Stimulated activated naive CD8-positive, alpha-beta T cell treated with anti-CD3 and anti-CD28 coated beads, Interleukin-15, amount 100 ng/mL, for 72 hours (primary cell): ENCODE data around the gene DNAH17.
"Not testable (repeated sequence)": the region's sequence is repeated elsewhere in the genome, so short reads cannot be mapped to it uniquely, and the experiment has no call there.

Source experiments
- ATAC-seq: fragments of 150-1000 bp; cut with Tn5 transposase; 2 replicates; pipeline ENCODE4 v1.10.0; 2021; ENCODE audit warnings: mild to moderate bottlenecking, moderate library complexity
- DNase-seq, 2 donors: peaks; one replicate each; pipeline ENCODE4 v3.0.0; 2021 to 2022
- H3K27ac Mint-ChIP-seq, 2 donors: one replicate each; pipeline ENCODE4 v1.8.0; 2022; ENCODE audit warnings: mild to moderate bottlenecking in 2 of 2, mixed read lengths in 2 of 2, moderate library complexity in 2 of 2
- H3K27me3 Mint-ChIP-seq: one replicate; pipeline ENCODE4 v1.8.0; 2022; ENCODE audit warnings: mixed read lengths
- H3K4me1 Mint-ChIP-seq: one replicate; pipeline ENCODE4 v1.8.0; 2022; ENCODE audit warnings: mild to moderate bottlenecking, mixed read lengths
- H3K4me3 Mint-ChIP-seq, 2 donors: one replicate each; pipeline ENCODE4 v1.8.0; 2022; ENCODE audit warnings: mild to moderate bottlenecking in 2 of 2, mixed read lengths in 2 of 2, moderate library complexity in 1 of 2
- H3K9me3 Mint-ChIP-seq, 2 donors: one replicate each; pipeline ENCODE4 v1.8.0; 2022; ENCODE audit warnings: mixed read lengths in 2 of 2

Gene DNAH17

DNA sequence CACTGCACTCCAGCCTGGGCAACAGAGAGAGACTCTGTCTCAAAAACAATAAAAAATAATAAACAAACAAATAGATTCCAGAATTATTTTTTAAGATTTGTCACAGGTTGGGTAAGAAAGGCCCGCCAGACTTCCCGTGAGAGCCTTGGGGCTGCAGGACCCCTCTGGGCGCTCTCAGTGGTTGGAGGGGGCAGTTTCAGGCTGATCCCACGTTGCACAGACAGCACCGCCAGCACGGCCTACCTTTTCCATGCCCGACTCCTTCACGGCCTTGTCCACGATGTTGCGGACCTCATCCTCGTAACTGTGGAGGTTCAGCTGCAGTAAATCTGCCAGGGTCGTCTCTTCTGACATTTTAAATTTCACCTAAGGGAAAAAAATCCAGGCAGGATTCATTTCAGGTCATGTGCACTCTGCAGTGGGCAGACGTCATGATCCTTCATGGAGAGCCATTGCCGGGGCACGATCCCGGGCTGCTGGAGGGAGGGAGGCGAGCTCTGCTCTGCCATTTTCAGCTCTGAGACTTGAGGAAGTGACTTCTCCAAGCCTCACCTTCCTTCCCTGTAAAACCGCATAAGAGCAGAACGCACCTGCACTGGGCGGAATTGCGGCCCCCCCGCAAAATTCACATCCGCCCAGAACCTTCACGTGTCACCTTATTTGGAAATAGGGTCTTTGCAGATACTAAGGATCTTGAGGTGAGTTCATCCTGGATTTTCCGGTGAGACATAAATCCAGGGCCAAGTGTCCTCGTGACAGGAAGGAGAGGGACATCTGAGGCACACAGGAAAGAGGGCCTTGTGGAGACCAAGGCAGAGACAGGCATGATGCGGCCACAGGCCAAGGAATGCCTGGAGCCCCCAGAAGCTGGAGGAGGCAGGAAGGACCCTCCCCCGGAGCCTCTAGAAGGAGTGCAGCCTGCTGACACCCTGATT lies 66.8 kb downstream of the DNAH17 start:
- ATAC-seq, result no peak
- no peak for DNase-seq
- Mint-ChIP-seq H3K4me3 (no peak overlapping the region), H3K9me3 (no peaks in the 10 kb centered on the region), H3K27ac (no peak overlapping the region), H3K27me3 (no peaks in the 10 kb centered on the region), H3K4me1 (no peaks in the 10 kb centered on the region)

DNA sequence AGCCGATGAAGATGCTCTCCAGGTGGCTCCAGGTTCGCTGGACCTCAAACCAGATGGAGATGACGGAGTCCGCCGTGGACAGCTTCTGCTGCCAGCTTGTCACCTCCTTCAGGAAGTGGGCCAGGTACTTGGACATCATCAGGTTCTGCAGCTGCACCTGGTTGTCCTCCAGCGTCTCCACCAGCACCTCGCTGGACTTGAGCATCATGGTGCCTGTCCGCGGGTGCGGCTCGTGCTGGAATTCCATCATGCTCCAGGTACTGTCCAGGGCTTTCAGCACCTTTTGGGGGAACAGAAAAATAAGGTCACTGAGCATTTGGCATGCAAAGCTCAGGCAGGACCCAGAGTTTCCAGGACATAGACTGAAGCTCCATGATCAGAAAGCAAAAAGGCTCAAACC lies 69.7 kb downstream of the DNAH17 start:
- DNase-seq (no peak), ATAC-seq (no peak)
- Mint-ChIP-seq H3K4me1 (no peaks in the 10 kb centered on the region), H3K27me3 (no peaks in the 10 kb centered on the region), H3K4me3 (no peak overlapping the region), H3K9me3 (no peaks in the 10 kb centered on the region), H3K27ac (no peak overlapping the region)

DNA sequence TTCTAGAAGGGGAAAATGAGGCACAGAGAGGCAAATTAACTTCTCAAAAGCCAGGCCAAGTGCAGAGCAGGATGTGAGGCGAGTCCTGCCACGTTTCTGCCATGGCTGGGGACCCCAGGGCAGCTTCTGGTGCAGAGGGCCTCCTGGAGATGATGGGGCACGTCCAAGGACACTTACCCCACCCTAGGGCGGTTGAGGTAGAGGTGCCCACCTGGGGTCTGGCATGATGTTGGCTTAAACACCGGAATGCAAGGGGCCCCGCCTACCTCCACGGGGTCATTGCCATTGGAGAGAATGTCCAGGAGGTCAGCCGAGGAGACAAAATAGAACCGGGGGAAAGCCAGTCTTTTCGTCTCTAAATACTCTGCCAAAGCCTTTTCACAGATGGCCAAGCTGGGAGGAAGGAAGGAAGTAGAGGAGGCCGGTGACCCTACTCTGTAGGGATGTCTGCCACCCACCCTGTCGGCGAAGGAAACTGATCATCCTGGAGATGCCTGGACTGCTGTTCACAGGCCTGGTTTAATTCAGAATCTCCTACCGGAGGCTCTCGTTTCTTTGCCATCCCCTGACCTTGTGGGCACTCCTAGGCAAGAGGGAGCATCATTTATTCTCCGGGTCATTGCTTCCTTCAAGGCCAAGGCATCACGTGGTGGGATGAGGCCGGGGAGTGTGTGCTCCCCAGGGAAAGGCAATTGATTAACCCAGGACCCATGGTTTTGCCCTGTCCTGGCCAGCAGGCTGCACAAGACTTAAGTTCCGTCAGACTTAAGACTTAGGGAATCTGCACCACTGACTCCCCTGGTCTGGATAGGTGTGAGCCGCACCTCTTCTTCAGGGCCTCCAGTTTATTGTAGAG lies 70.5 kb downstream of the DNAH17 start:
- no peak for ATAC-seq
- no peak for DNase-seq
- no peaks in the 10 kb centered on the region for H3K27me3 Mint-ChIP-seq
- H3K9me3 Mint-ChIP-seq, result no peaks in the 10 kb centered on the region
- no peak overlapping the region for H3K27ac Mint-ChIP-seq
- no peak overlapping the region for H3K4me3 Mint-ChIP-seq
- no peaks in the 10 kb centered on the region for H3K4me1 Mint-ChIP-seq

DNA sequence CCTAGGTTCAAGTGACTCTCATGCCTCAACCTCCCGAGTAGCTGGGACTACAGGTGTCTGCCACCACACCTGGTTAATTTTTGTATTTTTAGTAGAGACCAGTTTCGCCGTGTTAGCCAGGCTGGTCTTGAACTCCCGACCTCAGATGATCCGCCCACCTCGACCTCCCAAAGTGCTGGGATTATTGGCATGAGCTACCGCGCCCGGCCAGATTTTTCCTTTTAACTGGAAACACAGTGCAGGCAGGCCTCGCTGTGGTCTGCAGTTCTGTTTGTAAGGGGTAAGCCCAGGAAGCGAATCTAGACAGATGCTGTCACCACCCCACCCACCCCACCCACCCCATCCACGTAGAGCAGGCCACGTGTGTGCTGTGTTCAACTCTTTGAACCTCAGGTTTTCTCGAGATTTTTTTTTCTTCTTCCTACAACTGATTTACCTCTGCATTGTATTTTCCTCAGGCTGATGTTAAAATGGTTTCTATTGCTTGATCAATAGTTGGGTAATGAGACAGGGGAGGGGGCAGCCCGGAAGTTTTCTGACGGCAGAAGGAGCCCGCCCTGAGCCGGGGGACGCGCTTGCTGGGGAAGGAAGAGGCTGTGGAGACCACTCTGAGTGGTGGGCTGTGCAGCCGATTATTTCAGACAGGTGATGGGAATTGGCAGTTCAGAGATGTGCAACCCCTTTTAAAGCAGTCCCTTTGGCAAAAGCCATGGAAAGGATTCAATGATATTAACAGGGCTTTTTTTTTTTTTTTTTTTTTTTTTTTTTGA lies 72.9 kb downstream of the DNAH17 start:
- no peaks in the 10 kb centered on the region for H3K4me1 Mint-ChIP-seq
- H3K4me3 Mint-ChIP-seq, result no peak overlapping the region

DNA sequence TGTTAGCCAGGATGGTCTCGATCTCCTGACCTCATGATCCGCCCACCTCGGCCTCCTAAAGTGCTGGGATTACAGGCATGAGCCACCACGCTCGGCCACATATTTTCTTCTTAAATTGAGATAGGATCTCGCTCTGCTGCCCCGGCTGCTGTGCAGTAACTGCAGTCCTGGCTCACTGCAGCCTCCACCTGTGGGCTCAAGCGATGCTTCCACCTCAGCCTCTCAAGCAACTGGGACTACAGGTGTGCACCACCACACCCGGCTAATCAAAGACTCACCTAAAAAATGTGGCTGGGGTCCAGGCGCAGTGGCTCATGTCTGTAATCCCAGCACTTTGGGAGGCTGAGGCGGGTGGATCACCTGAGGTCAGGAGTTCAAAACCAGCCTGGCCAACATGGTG lies 73.8 kb downstream of the DNAH17 start:
- not testable (repeated sequence) for ATAC-seq, H3K4me1 Mint-ChIP-seq, H3K27me3 Mint-ChIP-seq, H3K4me3 Mint-ChIP-seq, DNase-seq, H3K27ac Mint-ChIP-seq, H3K9me3 Mint-ChIP-seq

More for the DNA sequence above, 72.9 kb downstream of the DNAH17 start:
- no peak for DNase-seq
- ATAC-seq, result no peak
- H3K27me3 Mint-ChIP-seq, result no peaks in the 10 kb centered on the region
- H3K27ac Mint-ChIP-seq, result no peak overlapping the region
- no peaks in the 10 kb centered on the region for H3K9me3 Mint-ChIP-seq

DNA sequence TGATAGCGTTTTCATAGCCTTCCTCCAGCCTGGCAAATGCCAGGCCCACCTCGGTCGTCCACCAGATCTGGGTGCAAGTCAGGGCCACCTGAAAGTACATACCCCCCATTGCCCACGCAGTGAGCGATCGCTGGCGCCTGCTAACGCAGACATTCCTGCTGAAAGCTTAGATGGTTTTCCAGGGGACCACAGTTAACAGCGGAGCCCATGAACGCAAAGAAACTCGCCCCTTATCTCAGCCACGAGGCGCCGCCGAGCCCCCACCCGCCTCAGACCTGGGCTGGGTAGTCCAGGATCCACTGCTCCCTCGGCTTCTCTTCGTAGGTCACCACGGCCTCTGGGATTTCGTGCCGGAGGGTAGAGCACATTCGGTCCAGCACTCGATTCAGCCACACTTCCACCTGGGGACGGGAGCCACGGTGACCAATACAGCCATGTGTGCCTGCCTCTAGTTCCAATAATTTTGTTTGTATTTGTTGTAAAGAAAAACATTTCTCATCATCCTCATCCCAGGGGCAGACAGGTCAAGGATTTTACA lies 74.5 kb downstream of the DNAH17 start:
- Mint-ChIP-seq H3K27me3 (no peaks in the 10 kb centered on the region), H3K9me3 (no peaks in the 10 kb centered on the region), H3K27ac (no peak overlapping the region), H3K4me1 (no peaks in the 10 kb centered on the region), H3K4me3 (no peak overlapping the region)
- ATAC-seq, result no peak
- DNase-seq, result no peak

DNA sequence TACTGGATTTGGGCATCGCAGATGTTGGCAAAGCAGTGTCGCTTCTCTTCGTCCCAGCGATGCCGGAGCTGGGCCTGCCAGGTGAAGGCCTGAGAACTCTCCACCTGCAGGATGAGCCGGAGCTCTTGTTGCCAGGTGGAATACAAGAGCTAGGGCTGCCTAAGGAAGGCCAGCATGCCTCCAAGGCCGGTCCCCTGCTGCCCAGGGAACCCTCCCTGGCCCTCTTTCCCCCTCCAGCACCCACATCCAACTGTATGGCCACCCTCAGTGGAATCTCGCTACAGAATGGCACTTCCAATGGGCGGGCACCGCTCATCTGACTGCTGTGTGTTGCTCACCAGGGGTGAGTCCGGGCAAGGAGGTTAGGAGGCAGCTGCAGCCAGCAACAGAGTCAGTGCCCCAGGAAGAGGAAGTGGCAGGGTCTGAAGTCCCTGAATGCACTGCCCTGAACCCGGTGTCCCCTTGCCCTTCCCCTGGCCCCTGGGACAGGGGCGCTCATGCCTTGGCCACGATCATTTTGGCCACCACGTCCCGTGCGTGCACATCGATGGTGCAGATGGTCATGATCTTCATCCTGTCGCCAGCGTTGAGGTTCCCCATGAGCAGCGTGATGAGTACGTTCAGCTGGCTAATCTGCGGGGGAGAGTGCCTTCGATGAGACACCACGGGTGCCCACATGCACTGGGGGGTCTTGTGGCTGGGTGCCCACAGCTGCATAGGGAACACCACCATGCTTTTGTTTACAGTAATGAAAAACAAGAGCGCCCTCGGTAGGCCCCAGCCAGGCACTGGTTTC lies 75.8 kb downstream of the DNAH17 start:
- Mint-ChIP-seq H3K27me3 (no peaks in the 10 kb centered on the region), H3K27ac (peak overlapping the region in 1 of 2 donors; percentile 4), H3K4me3 (no peak overlapping the region), H3K4me1 (no peaks in the 10 kb centered on the region), H3K9me3 (no peaks in the 10 kb centered on the region)
- DNase-seq, result no peak
- ATAC-seq, result no peak

DNA sequence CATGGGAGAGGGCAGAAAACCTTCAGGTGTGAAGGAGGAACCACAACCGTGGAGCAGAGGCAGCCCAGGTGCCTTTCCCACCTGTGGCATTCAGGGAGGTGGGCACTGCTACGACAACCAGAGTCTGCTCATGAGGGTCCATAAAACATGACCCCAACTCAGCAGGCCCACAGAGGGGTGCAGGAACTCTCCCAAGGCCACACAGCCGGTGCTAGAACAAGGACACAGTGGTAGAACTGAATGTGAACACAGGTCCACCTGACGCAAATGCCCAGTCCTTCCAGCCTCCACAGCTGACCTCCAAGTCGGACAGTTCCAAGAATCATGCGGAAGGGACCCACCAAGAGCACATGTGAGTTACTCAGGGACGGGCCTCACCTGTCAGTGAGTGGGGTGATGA lies 76.4 kb downstream of the DNAH17 start:
- Mint-ChIP-seq H3K27ac (no peak overlapping the region), H3K4me1 (no peaks in the 10 kb centered on the region), H3K4me3 (no peak overlapping the region), H3K27me3 (no peaks in the 10 kb centered on the region), H3K9me3 (no peaks in the 10 kb centered on the region)
- no peak for DNase-seq
- no peak for ATAC-seq

DNA sequence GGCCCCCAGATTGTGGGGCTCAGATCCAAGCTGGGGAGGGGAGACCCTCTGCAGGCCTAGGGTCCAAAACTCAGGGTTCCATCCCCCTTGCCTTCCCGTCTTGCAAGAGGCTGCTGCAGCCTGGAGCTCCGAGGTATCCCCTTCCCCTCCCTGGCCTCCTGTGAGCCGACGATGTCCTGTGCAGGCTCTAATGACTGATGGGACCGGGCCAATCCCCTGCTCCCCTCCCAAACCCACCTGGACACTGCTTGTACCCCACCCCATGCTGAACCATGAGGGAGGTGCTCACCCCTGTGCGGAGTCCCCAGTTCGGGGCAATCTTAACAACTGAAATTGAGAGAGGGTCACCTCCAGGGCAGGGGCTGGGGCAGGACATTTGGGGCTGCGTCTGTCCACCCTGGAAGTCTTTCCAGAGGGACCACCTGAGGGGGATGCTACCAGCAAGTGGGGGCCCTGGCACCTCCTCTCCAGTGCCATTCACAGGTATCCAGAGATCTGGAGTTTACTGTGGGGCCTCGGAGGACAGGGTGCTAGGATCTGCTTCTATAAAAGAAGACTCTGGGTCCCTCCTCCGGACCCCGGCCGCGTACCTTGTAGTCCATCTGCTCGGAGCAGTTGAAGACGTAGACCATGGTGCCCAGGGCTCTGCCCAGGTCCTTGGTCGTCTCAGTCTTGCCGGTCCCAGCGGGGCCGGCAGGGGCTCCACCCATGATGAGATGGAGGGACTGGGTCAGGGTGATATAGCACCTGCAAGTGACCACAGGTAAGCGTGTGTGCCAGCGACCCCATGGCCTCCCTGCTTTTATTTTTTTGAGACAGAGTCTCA lies 77.3 kb downstream of the DNAH17 start:
- no peak for DNase-seq
- no peak for ATAC-seq
- Mint-ChIP-seq H3K27ac (no peak overlapping the region), H3K4me1 (no peaks in the 10 kb centered on the region), H3K9me3 (no peaks in the 10 kb centered on the region), H3K4me3 (no peak overlapping the region), H3K27me3 (no peaks in the 10 kb centered on the region)

DNA sequence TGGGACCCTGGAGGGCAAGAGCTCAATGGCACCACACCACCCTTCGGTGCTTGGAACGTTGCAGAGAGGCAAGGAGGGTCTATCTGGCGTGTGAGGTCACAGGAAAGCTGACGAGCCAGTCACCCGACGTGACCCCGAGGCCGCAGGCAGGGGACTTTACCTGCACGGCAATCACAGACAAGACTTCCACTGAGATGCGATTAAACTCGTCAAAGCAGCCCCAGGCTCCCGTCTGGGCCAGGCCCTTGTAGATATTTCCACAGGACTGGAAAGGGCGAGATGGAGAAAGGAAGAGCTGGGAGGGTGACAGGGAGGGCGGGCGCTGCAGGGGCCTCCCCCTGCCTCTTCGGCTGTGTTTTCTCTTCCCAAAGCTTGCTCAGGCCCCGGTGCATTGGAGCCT lies 78.3 kb downstream of the DNAH17 start:
- Mint-ChIP-seq H3K27ac (no peak overlapping the region), H3K4me1 (no peaks in the 10 kb centered on the region), H3K27me3 (no peaks in the 10 kb centered on the region), H3K4me3 (no peak overlapping the region), H3K9me3 (no peaks in the 10 kb centered on the region)
- no peak for ATAC-seq
- no peak for DNase-seq

DNA sequence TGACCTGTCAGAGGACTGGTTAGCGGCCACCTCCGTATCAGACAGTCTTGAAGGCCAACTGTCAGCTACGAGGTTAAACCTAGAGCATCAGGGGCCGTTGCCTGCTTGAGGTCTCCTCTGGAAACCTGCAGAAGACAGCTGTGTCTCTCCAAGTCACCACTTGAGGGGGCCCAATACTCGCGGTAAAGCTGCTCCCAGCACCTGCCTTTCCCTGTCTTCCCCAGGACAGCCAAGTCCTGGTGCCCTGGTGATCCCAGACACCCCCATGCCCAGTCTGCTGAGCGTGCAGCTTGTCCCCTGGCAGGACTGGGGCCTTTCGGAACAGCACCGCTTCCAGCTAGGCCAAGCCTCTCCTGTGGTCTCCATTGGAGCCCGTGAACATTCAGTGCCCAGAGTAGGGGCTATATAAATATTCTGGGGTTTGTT lies 80.1 kb downstream of the DNAH17 start:
- H3K4me1 Mint-ChIP-seq, result no peaks in the 10 kb centered on the region
- DNase-seq (peak; percentile 38 to 61), ATAC-seq (peak; percentile 73)
- H3K27ac Mint-ChIP-seq, result no peak overlapping the region
- H3K9me3 Mint-ChIP-seq, result no peaks in the 10 kb centered on the region
- H3K27me3 Mint-ChIP-seq, result no peaks in the 10 kb centered on the region
- no peak overlapping the region for H3K4me3 Mint-ChIP-seq

DNA sequence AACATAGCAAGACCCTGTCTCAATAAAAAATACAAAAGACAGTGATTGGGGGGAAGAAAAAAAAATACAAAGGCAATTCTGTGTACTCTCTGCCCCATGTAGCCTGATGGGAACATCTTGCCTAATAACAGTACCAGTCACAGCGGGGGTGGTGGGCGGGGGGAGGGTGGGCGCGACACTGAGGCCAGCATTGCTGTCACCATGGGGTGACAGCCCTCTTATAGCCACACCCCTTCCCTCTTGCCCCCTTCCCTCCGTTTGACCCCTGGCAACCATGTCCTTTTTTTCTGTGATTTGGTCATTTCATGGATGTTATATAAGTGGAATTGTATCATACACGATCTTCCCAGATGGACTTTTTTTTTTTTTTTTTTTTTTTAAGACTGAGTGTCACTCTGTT lies 80.9 kb downstream of the DNAH17 start:
- Mint-ChIP-seq H3K27me3 (no peaks in the 10 kb centered on the region), H3K4me1 (no peaks in the 10 kb centered on the region), H3K4me3 (no peak overlapping the region), H3K27ac (no peak overlapping the region), H3K9me3 (no peaks in the 10 kb centered on the region)
- ATAC-seq (no peak), DNase-seq (no peak)

DNA sequence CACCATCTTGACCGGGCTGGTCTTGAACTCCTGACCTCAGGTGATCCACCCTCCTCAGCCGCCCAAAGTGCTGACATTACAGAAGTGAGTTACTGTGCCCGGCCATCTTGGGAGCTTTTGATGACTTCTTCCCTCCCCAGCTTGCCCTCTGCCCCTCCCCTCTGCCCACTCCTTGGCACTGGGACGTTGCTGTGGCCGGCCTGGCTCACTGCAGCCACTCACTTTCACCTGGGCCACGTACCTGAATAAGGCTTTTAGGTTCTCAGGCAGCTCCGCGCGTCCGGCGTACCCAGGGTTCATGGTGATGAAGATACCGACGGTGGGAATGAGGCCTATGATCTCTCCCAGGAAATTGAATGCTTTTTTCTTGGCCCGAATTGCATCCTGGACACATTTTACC lies 81.6 kb downstream of the DNAH17 start:
- DNase-seq, result no peak
- Mint-ChIP-seq H3K27ac (no peak overlapping the region), H3K27me3 (no peaks in the 10 kb centered on the region), H3K4me1 (no peaks in the 10 kb centered on the region), H3K4me3 (no peak overlapping the region), H3K9me3 (no peaks in the 10 kb centered on the region)
- no peak for ATAC-seq

DNA sequence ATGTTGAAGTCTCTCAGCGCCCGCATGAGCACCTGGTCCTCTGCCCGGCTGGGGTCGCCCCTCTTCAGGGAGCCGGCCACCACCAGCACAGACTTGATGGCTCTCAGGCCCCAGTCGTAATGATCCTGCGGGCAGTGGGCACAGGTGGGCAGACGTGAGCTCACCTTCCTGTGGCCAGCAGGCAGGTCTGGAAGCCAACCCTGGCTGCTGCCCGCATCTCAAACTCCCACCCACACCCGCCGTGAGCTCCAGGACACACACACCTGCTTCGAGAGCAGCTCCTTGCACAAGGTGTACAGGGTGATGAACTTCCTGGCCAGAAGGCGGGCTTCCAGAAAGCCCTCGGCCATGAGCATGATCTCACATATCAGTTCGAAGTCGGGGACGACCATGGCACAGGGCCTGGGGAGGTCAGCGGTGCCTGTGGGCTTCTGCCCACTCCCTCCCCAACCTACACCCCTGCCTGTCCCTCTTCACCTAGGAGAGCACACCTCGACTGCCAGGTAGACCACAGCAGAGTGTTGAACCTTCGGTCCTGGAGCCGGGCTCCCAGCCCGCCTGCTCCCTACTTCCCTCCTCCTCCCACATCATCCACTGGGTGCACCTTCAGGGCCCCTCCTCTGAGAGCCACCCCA lies 82.4 kb downstream of the DNAH17 start:
- ATAC-seq (no peak), DNase-seq (no peak)
- Mint-ChIP-seq H3K27me3 (no peaks in the 10 kb centered on the region), H3K27ac (no peak overlapping the region), H3K4me3 (no peak overlapping the region), H3K9me3 (no peaks in the 10 kb centered on the region), H3K4me1 (no peaks in the 10 kb centered on the region)
